Tibial artery (tissue), 4 donors: ENCODE data around the gene MIB2.

Source experiments
- DNase-seq, 2 donors: peaks; one replicate each; pipeline ENCODE4 v3.0.0-alpha.2; 2019
- H3K27ac ChIP-seq, 2 donors: fragments of 200-600 bp; sonication (generic) in 1 of 2; 1 replicate in 1 of 2; 2 replicates in 1 of 2; pipeline ENCODE4 v1.5.1; 2018 to 2019; ENCODE audit warnings: mild to moderate bottlenecking in 1 of 2
- H3K27me3 ChIP-seq, 2 donors: fragments of 200-600 bp; sonication (generic) in 1 of 2; one replicate each; pipeline versions ENCODE4 v1.5.1 to v1.6.0; 2016 to 2019
- H3K36me3 ChIP-seq, 3 donors: fragments of 200-600 bp; sonication (generic) in 2 of 3; one replicate each; pipeline ENCODE4 v1.5.1; 2016 to 2019; ENCODE audit warnings: mild to moderate bottlenecking in 2 of 3
- H3K4me1 ChIP-seq, 4 donors: fragments of 200-600 bp; sonication (generic) in 2 of 4; 1 replicate in 3 of 4; 2 replicates in 1 of 4; pipeline ENCODE4 v1.5.1; 2016 to 2019
- H3K4me3 ChIP-seq, 2 donors: fragments of 200-600 bp; sonication (generic) in 1 of 2; 1 replicate in 1 of 2; 2 replicates in 1 of 2; pipeline ENCODE4 v1.5.1; 2018 to 2019; ENCODE audit warnings: mild to moderate bottlenecking in 2 of 2
- H3K9me3 ChIP-seq, 3 donors: fragments of 200-600 bp; sonication (generic) in 1 of 3; one replicate each; pipeline ENCODE4 v1.5.1; 2016 to 2019
- intact Hi-C: fragments of 100-400 bp; cut with DNase I; formaldehyde crosslinking; loops from one replicate; pipeline ENCODE4 v1.15.0; 2023; ENCODE audit warnings: low total_unique reads
- TF ChIP-seq, protein P1 (sequence below), 2 experiments: fragments of 200-600 bp in 1 of 2; fragments of 450-650 bp in 1 of 2; IDR thresholded peaks; one replicate each; pipeline ENCODE4 v1.5.1; 2017 to 2019; ENCODE audit warnings: antibody characterized with exemption in 2 of 2, mild to moderate bottlenecking in 1 of 2, moderate library complexity in 1 of 2

Gene MIB2

DNA sequence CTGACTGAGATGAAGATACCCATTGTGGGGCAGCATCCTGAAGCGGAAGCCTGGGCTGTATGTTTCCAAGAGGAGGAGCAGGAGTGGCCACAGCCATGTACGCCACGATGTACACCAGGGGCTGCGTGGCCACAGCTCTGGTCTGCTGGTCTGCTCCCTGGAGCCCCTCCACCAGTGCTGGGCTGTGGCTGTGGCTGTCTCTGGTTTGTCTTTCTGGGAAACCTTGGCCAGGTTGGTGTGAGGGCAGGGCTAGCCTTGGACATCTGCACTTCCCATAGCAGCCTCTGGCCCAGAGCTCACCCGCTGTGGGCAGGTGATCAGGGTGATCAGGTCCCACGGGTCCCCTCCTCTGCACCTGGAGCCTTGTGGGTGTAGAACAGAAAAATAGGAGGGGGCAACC lies 2.6 kb downstream of the MIB2 start:
- H3K36me3 ChIP-seq = peaks cover 0 to 50% (median 4%) of the 10 kb centered on the region in 3 donors
- H3K4me3 ChIP-seq = no peak overlapping the region
- no peak for DNase-seq

DNA sequence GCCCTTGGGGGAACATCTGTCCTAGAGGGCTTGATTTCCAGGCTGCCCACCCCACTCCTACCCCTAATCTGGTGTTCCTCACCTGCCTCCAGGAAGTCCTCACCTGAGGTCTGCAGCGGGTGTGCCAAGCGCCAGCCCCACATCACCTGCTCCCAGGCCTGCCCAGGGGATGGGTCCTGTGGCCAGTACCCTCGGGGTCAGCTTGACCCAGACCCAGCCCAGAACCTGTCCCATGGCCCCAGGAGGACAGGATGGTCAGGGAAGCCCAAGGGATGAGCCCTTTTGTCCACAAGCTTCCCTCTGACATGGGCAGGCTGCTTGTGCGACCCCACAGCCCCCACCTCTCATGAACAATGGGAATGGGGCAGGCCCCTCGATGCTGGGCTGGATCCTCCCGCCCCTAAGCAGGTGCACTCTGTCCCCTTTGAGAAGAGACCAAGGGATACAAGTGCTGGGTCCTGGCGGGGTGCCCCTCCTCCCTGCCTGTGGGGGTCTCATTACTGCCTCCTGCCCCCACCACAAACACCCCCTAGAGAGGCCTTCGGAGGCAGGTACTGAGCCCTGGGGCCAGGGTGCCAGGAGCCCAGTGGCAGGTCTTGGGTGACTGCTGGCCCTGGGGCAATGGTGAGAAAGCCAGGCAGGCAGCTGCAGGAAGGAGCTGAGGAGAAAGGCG lies 3.2 kb downstream of the MIB2 start:
- intact Hi-C loops = no loop called here
- H3K9me3 ChIP-seq = no peaks in the 10 kb centered on the region
- H3K36me3 ChIP-seq = peaks cover 0 to 54% (median 4%) of the 10 kb centered on the region in 3 donors
- H3K27ac ChIP-seq = no peak overlapping the region
- peaks cover 5 to 35% (median 28%) of the 10 kb centered on the region in 4 donors for H3K4me1 ChIP-seq
- no peak for DNase-seq
- H3K27me3 ChIP-seq = no peaks in the 10 kb centered on the region
- TF ChIP-seq, protein P1, sequence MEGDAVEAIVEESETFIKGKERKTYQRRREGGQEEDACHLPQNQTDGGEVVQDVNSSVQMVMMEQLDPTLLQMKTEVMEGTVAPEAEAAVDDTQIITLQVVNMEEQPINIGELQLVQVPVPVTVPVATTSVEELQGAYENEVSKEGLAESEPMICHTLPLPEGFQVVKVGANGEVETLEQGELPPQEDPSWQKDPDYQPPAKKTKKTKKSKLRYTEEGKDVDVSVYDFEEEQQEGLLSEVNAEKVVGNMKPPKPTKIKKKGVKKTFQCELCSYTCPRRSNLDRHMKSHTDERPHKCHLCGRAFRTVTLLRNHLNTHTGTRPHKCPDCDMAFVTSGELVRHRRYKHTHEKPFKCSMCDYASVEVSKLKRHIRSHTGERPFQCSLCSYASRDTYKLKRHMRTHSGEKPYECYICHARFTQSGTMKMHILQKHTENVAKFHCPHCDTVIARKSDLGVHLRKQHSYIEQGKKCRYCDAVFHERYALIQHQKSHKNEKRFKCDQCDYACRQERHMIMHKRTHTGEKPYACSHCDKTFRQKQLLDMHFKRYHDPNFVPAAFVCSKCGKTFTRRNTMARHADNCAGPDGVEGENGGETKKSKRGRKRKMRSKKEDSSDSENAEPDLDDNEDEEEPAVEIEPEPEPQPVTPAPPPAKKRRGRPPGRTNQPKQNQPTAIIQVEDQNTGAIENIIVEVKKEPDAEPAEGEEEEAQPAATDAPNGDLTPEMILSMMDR (IDR thresholded peaks at IDR 0.05) = no peak
- no peak overlapping the region for H3K4me3 ChIP-seq

More for the DNA sequence above, 2.6 kb downstream of the MIB2 start:
- intact Hi-C loops = no loop called here
- peaks cover 5 to 40% (median 31%) of the 10 kb centered on the region in 4 donors for H3K4me1 ChIP-seq
- H3K9me3 ChIP-seq = no peaks in the 10 kb centered on the region
- TF ChIP-seq, protein P1 (IDR thresholded peaks at IDR 0.05) = no peak
- H3K27me3 ChIP-seq = no peaks in the 10 kb centered on the region
- no peak overlapping the region for H3K27ac ChIP-seq

DNA sequence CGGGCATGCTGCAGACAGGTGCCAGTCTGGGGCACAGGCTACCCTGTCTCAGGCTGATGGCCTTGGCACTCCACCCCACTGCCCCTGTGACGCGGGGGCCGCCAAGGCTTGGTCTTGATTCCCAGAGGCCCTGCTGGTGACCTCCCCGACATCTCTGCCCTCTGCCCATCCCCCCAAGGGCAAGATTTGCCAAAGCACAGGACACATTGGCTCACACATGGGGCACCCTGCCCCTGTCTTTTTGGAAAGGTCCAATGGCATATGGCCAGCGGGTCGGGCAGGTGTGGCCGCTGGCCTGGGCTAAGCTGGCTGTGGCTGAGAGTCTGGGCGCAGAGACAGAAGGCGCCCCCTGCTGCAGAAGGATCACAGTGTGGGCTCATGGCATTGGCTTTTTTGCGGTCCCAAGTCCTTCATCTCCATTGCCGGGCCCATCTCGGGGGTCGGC lies 4.6 kb downstream of the MIB2 start:
- DNase-seq = no peak
- no peaks in the 10 kb centered on the region for H3K27me3 ChIP-seq
- H3K9me3 ChIP-seq = no peaks in the 10 kb centered on the region
- no peak overlapping the region for H3K27ac ChIP-seq
- peaks cover 0 to 21% (median 15%) of the 10 kb centered on the region in 4 donors for H3K4me1 ChIP-seq
- TF ChIP-seq, protein P1 (IDR thresholded peaks at IDR 0.05) = no peak
- H3K4me3 ChIP-seq = no peak overlapping the region
- intact Hi-C loops = no loop called here
- H3K36me3 ChIP-seq = peaks cover 0 to 68% (median 8%) of the 10 kb centered on the region in 3 donors

DNA sequence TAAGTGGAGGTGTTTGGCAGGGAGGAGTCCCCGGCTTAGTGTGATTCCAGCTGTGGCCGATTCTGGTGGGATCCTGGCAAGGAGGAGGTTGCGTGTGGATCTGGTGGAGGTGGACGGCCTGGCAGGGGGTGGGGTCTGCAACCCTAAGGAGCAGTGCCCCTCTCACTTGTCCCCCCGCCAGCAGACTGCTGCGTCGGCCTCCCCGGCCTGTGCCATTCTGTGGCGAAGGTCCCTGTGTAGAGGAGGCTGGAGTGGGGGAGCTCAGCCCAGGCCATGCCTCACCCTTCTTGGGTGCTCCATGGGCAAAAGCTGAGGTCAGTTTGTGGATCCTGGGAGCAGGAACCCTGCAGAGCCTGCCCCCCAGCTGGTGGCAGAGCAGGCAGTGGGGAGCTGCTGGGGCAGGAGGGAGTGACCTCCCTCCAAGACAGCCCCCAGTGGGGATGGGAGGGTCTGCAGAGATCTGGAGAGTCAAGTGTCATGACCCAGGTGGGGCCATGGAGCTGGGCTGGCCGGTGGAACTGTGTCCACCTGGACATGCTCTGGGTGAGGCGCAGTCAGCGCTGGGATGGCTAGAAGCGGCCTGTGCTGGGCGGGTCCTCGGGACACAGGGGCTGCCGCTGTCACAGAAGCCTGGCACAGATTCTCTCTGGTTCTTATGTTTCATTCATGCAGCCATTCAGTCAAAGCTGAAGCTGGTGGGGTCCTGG lies 5.3 kb downstream of the MIB2 start:
- H3K4me3 ChIP-seq = no peak overlapping the region
- H3K27ac ChIP-seq = no peak overlapping the region
- H3K36me3 ChIP-seq = peaks cover 0 to 74% (median 8%) of the 10 kb centered on the region in 3 donors
- H3K27me3 ChIP-seq = no peaks in the 10 kb centered on the region
- H3K4me1 ChIP-seq = peaks cover 0 to 20% (median 15%) of the 10 kb centered on the region in 4 donors
- TF ChIP-seq, protein P1 (IDR thresholded peaks at IDR 0.05) = no peak
- DNase-seq = no peak
- H3K9me3 ChIP-seq = no peaks in the 10 kb centered on the region
- intact Hi-C loops = no loop called here

DNA sequence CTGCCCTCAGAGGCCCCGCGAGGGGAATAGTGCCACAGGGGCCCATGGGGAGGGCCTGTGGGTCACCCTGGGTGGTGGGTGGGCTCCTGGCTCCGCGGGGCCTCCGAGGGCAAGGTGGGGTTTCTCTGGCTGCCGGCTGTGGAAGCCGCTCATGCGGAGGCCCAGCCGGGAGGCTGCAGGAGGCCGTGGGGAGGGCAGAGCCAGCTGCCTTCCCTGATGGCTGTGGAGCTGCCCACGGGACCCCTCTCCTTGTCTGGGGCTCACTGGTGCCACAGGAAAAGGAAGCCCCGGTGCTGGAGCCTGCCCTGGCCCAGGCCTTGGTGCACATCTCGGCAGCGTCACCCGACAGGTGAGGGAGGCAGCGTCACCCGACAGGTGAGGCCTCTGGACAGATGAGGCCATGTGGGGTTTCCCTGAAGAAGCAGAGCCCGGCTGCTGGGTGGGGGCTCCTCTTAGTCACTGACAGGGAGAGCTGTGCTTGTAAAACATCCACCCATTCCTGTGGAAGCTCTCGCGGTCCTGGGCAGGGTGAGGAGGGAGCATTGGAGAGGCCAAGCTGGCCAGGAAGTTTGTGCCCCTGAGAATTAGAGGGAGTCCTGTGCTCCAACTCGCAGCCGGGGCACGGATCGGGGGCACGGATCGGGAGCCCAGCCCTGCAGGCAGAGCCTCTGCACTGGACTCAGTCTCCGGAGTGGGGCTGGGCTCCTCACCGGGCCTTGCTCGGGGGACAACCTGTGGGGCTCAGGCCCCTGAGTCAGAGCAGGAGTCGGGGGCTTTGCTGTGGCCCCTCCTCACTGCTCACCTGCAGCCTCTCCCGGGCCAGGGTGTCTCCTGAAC lies 6.1 kb downstream of the MIB2 start:
- H3K36me3 ChIP-seq = peaks cover 0 to 82% (median 8%) of the 10 kb centered on the region in 3 donors
- no peaks in the 10 kb centered on the region for H3K9me3 ChIP-seq
- intact Hi-C loops = no loop called here
- H3K4me3 ChIP-seq = no peak overlapping the region
- TF ChIP-seq, protein P1 (IDR thresholded peaks at IDR 0.05) = no peak
- H3K27ac ChIP-seq = no peak overlapping the region
- H3K27me3 ChIP-seq = no peaks in the 10 kb centered on the region
- H3K4me1 ChIP-seq = peaks cover 0 to 16% (median 13%) of the 10 kb centered on the region in 4 donors
- DNase-seq = no peak
